GM23338 (cell line): ENCODE data around the gene OFD1.

Experiments
- EZH2 ChIP-seq: fragments of 200-600 bp; sonication (generic); IDR thresholded peaks from one replicate; pipeline ENCODE4 v1.8.0; 2017; ENCODE audit warnings: antibody characterized with exemption, mild to moderate bottlenecking, low read depth; ENCODE audit not compliant: unreplicated experiment
- NANOG ChIP-seq: IDR thresholded peaks from 2 replicates; pipeline ENCODE4 v1.6.1; 2016; ENCODE audit warnings: antibody characterized with exemption, borderline replicate concordance
- POLR2AphosphoS5 ChIP-seq: IDR thresholded peaks from 2 replicates; pipeline ENCODE4 v1.6.1; 2016; ENCODE audit warnings: antibody characterized with exemption, low read depth
- TF ChIP-seq, protein P1 (sequence below), 2 experiments: fragments of 200-600 bp in 1 of 2; sonication (generic) in 1 of 2; conservative IDR thresholded peaks; 2 replicates each; pipeline versions ENCODE4 v1.5.1 to v1.6.1; 2016 to 2017; ENCODE audit warnings: antibody characterized with exemption in 2 of 2, low read depth in 2 of 2, mild to moderate bottlenecking in 2 of 2, moderate library complexity in 1 of 2
- TF ChIP-seq, protein P2 (sequence below): IDR thresholded peaks from one replicate; pipeline ENCODE4 v1.6.1; 2018; ENCODE audit warnings: antibody characterized with exemption; ENCODE audit not compliant: unreplicated experiment
- TF ChIP-seq, protein P3 (sequence below): IDR thresholded peaks from 2 replicates; pipeline ENCODE4 v1.6.1; 2016; ENCODE audit warnings: antibody characterized with exemption

DNA sequence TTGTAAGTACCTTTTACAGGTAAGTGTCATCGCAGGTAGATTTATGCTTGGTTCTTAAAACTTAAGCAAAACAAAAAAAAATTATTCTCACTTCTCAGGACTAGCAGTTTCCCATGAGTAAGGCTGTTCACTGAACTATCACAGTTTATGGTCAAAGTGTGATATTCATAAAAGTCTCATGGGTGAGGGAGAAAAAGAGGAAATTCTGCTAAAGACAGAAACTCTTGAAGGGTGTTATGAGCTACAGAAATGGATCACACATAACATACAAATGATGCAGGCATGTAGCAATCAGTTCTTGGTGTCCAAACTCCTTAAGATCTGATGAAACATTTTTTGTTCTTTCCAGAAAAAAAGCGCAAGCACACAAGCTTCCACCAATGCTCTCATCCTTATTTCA is 37.1 kb upstream of the OFD1 start:
- TF ChIP-seq POLR2AphosphoS5 (no peak), EZH2 (no peak), NANOG (no peak)
- TF ChIP-seq, protein P1, sequence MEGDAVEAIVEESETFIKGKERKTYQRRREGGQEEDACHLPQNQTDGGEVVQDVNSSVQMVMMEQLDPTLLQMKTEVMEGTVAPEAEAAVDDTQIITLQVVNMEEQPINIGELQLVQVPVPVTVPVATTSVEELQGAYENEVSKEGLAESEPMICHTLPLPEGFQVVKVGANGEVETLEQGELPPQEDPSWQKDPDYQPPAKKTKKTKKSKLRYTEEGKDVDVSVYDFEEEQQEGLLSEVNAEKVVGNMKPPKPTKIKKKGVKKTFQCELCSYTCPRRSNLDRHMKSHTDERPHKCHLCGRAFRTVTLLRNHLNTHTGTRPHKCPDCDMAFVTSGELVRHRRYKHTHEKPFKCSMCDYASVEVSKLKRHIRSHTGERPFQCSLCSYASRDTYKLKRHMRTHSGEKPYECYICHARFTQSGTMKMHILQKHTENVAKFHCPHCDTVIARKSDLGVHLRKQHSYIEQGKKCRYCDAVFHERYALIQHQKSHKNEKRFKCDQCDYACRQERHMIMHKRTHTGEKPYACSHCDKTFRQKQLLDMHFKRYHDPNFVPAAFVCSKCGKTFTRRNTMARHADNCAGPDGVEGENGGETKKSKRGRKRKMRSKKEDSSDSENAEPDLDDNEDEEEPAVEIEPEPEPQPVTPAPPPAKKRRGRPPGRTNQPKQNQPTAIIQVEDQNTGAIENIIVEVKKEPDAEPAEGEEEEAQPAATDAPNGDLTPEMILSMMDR (conservative IDR thresholded peaks at IDR 0.05; ENCODE audit: low read depth in 2 of 2) = no peak
- TF ChIP-seq, protein P2, sequence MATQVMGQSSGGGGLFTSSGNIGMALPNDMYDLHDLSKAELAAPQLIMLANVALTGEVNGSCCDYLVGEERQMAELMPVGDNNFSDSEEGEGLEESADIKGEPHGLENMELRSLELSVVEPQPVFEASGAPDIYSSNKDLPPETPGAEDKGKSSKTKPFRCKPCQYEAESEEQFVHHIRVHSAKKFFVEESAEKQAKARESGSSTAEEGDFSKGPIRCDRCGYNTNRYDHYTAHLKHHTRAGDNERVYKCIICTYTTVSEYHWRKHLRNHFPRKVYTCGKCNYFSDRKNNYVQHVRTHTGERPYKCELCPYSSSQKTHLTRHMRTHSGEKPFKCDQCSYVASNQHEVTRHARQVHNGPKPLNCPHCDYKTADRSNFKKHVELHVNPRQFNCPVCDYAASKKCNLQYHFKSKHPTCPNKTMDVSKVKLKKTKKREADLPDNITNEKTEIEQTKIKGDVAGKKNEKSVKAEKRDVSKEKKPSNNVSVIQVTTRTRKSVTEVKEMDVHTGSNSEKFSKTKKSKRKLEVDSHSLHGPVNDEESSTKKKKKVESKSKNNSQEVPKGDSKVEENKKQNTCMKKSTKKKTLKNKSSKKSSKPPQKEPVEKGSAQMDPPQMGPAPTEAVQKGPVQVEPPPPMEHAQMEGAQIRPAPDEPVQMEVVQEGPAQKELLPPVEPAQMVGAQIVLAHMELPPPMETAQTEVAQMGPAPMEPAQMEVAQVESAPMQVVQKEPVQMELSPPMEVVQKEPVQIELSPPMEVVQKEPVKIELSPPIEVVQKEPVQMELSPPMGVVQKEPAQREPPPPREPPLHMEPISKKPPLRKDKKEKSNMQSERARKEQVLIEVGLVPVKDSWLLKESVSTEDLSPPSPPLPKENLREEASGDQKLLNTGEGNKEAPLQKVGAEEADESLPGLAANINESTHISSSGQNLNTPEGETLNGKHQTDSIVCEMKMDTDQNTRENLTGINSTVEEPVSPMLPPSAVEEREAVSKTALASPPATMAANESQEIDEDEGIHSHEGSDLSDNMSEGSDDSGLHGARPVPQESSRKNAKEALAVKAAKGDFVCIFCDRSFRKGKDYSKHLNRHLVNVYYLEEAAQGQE = no peak
- TF ChIP-seq, protein P3, sequence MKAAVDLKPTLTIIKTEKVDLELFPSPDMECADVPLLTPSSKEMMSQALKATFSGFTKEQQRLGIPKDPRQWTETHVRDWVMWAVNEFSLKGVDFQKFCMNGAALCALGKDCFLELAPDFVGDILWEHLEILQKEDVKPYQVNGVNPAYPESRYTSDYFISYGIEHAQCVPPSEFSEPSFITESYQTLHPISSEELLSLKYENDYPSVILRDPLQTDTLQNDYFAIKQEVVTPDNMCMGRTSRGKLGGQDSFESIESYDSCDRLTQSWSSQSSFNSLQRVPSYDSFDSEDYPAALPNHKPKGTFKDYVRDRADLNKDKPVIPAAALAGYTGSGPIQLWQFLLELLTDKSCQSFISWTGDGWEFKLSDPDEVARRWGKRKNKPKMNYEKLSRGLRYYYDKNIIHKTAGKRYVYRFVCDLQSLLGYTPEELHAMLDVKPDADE = no peak
